Measurements from ENCODE around the gene RUBCNL. TPM values are rescaled to one million over a fixed set of nuclear protein-coding genes. Genes with fewer than 3 reads are reported as not detected.

Gene RUBCNL
- total RNA-seq, 4 donors from 2014 or later = 0.48 to 0.85 (median 0.76) TPM; not detected in 1

GRCh38 chr13:46382224-46382623 is 4.8 kb downstream of the RUBCNL start:
- Histone ChIP-seq H3K4me1 (peaks cover 0 to 13% (median 2%) of the 10 kb centered on the region in 3 donors), H3K27me3 (peaks cover 0 to 43% (median 0%) of the 10 kb centered on the region in 4 donors), H3K36me3 (no peaks in the 10 kb centered on the region), H3K27ac (no peak overlapping the region), H3K9me3 (no peaks in the 10 kb centered on the region), H3K4me3 (no peak overlapping the region)
- DNase-seq = no peak
- 69 to 80% methylated on average over 3 of the region's 3 CpGs for WGBS, 2 donors
- no peak for TF ChIP-seq CTCF (IDR thresholded peaks at IDR 0.05)
- TF ChIP-seq POLR2A (IDR thresholded peaks at IDR 0.05) = no peak
- intact Hi-C loops (cut with DNase I) = no loop called here

- DNase-seq = no peak
- TF ChIP-seq CTCF (IDR thresholded peaks at IDR 0.05) = no peak
- no peak for TF ChIP-seq POLR2A (IDR thresholded peaks at IDR 0.05)
- intact Hi-C loops (cut with DNase I) = no loop called here
- Histone ChIP-seq H3K36me3 (no peaks in the 10 kb centered on the region), H3K4me1 (no peaks in the 10 kb centered on the region), H3K9me3 (no peaks in the 10 kb centered on the region), H3K27me3 (peaks cover 0 to 23% (median 0%) of the 10 kb centered on the region in 4 donors), H3K4me3 (no peak overlapping the region), H3K27ac (no peak overlapping the region)
- 71 to 82% methylated on average over 4 of the region's 4 CpGs for WGBS, 2 donors
These were observed 6.8 kb downstream of the RUBCNL start for GRCh38 chr13:46380242-46380641.

GRCh38 chr13:46379611-46380010 is 7.4 kb downstream of the RUBCNL start:
- Histone ChIP-seq H3K27ac (no peak overlapping the region), H3K27me3 (peaks cover 0 to 17% (median 0%) of the 10 kb centered on the region in 4 donors), H3K4me1 (no peaks in the 10 kb centered on the region), H3K36me3 (no peaks in the 10 kb centered on the region), H3K9me3 (no peaks in the 10 kb centered on the region), H3K4me3 (no peak overlapping the region)
- TF ChIP-seq CTCF (IDR thresholded peaks at IDR 0.05) (no peak), POLR2A (IDR thresholded peaks at IDR 0.05) (no peak)
- DNase-seq = no peak
- 63 to 64% methylated on average over 2 of the region's 2 CpGs for WGBS, 2 donors
- intact Hi-C loops (cut with DNase I) = no loop called here

GRCh38 chr13:46378411-46378810 is 8.6 kb downstream of the RUBCNL start:
- intact Hi-C loops (cut with DNase I) = no loop called here
- TF ChIP-seq CTCF (IDR thresholded peaks at IDR 0.05) = no peak
- no peak for TF ChIP-seq POLR2A (IDR thresholded peaks at IDR 0.05)
- WGBS, 2 donors = 61 to 83% methylated on average over 2 of the region's 2 CpGs
- no peak overlapping the region for H3K4me3 ChIP-seq
- no peaks in the 10 kb centered on the region for H3K36me3 ChIP-seq
- DNase-seq = no peak
- H3K27me3 ChIP-seq = peaks cover 0 to 8% (median 0%) of the 10 kb centered on the region in 4 donors
- no peaks in the 10 kb centered on the region for H3K4me1 ChIP-seq
- H3K27ac ChIP-seq = no peak overlapping the region
- no peaks in the 10 kb centered on the region for H3K9me3 ChIP-seq

GRCh38 chr13:46377554-46377953 is 9.5 kb downstream of the RUBCNL start:
- intact Hi-C loops (cut with DNase I) = no loop called here
- no peak overlapping the region for H3K4me3 ChIP-seq
- 67 to 86% methylated on average over 4 of the region's 4 CpGs for WGBS, 2 donors
- no peak for TF ChIP-seq POLR2A (IDR thresholded peaks at IDR 0.05)
- no peak for TF ChIP-seq CTCF (IDR thresholded peaks at IDR 0.05)
- H3K27me3 ChIP-seq = peaks cover 0 to 7% (median 0%) of the 10 kb centered on the region in 4 donors
- DNase-seq = no peak
- H3K27ac ChIP-seq = no peak overlapping the region
- no peaks in the 10 kb centered on the region for H3K9me3 ChIP-seq
- no peaks in the 10 kb centered on the region for H3K36me3 ChIP-seq
- H3K4me1 ChIP-seq = no peaks in the 10 kb centered on the region
